NK-92 (cell line): ENCODE measurements around the gene HOXA13.

Experiments
- DNase-seq: peaks from one replicate; lab custom pipeline; 2025; ENCODE audit not compliant: unreplicated experiment; lab: John Stamatoyannopoulos, UW

The HOXA13 gene

GRCh38 chr7:27237735-27238334, 37.9 kb upstream of the HOXA13 start:
- no peak for DNase-seq

GRCh38 chr7:27235387-27236311, 35.8 kb upstream of the HOXA13 start:
- DNase-seq, result no peak

- no peak for DNase-seq
These were observed 29.6 kb upstream of the HOXA13 start for GRCh38 chr7:27229448-27229847.

- no peak for DNase-seq
These were observed 25.4 kb upstream of the HOXA13 start for GRCh38 chr7:27224983-27225934.

- no peak for DNase-seq
These were observed 24.2 kb upstream of the HOXA13 start for GRCh38 chr7:27223941-27224575.

- no peak for DNase-seq
These were observed 21.4 kb upstream of the HOXA13 start for GRCh38 chr7:27221201-27221797.

GRCh38 chr7:27220440-27220955, 20.6 kb upstream of the HOXA13 start:
- DNase-seq, result no peak

- no peak for DNase-seq
These were observed 19.9 kb upstream of the HOXA13 start for GRCh38 chr7:27219821-27220220.

- DNase-seq, result no peak
These were observed 18.1 kb upstream of the HOXA13 start for GRCh38 chr7:27217951-27218350.

GRCh38 chr7:27215356-27215755, 15.5 kb upstream of the HOXA13 start:
- no peak for DNase-seq

- DNase-seq, result no peak
These were observed 14.5 kb upstream of the HOXA13 start for GRCh38 chr7:27214239-27214950.

- no peak for DNase-seq
These were observed 13.7 kb upstream of the HOXA13 start for GRCh38 chr7:27213433-27214238.

- no peak for DNase-seq
These were observed 12.9 kb upstream of the HOXA13 start for GRCh38 chr7:27212497-27213432.

GRCh38 chr7:27211764-27212204, 11.9 kb upstream of the HOXA13 start:
- no peak for DNase-seq

GRCh38 chr7:27211084-27211446, 11.2 kb upstream of the HOXA13 start:
- no peak for DNase-seq

GRCh38 chr7:27210441-27211083, 10.7 kb upstream of the HOXA13 start:
- DNase-seq, result no peak

- no peak for DNase-seq
These were observed 10.1 kb upstream of the HOXA13 start for GRCh38 chr7:27209933-27210440.
